GM10248 (cell line): Measurements from ENCODE around the gene SIDT1.

Experiments
- CTCF ChIA-PET: fragments of 300-600 bp; sonication (Branson Sonifier 250); formaldehyde crosslinking; extraction: SDS; loops from one replicate; lab custom pipeline; 2021; ENCODE audit warnings: antibody characterized with exemption; lab: Yijun Ruan, JAX
- POLR2A ChIA-PET: fragments of 350-650 bp; sonication (Branson Sonifier 250); formaldehyde crosslinking; extraction: SDS; loops from one replicate; lab custom pipeline; 2020; ENCODE audit warnings: antibody characterized with exemption; lab: Yijun Ruan, JAX
- DNase-seq: peaks from one replicate; pipeline ENCODE4 v3.0.0; 2012; ENCODE audit errors: extremely low spot score
- CTCF ChIP-seq: IDR thresholded peaks from 2 replicates; pipeline ENCODE4 v1.5.1; 2012; ENCODE audit warnings: mild to moderate bottlenecking, low read depth; ENCODE audit errors: extremely low read depth, missing control alignments, control extremely low read depth

Gene SIDT1

GRCh38 chr3:113516115-113516505 lies 16.2 kb upstream of the SIDT1 start:
- no peak for DNase-seq
- ChIA-PET CTCF (interaction anchor here (0.9 to 6.4 kb wide), 9 partner anchors 15 to 229 kb away, joined by 3 to 41 read pairs (median 8); no protein-coding TSS in a partner anchor), POLR2A (interaction anchor here (0.6 to 1.0 kb wide), 3 partner anchors 14 to 515 kb away, joined by 3 to 5 read pairs (median 3); no protein-coding TSS in a partner anchor)
- TF ChIP-seq CTCF: no peak

GRCh38 chr3:113521981-113522380 lies 10.4 kb upstream of the SIDT1 start:
- POLR2A ChIA-PET: no interaction called here
- CTCF ChIA-PET: interaction anchor here (1.6 kb wide), 1 partner anchor 27 kb away, joined by 4 read pairs; no protein-coding TSS in a partner anchor
- no peak for DNase-seq
- TF ChIP-seq CTCF: no peak

GRCh38 chr3:113523241-113523640 lies 9.1 kb upstream of the SIDT1 start:
- POLR2A ChIA-PET: no interaction called here
- no peak for DNase-seq
- TF ChIP-seq CTCF: no peak
- CTCF ChIA-PET: interaction anchor here (0.8 to 1.6 kb wide), 4 partner anchors 10 to 54 kb away, joined by 3 to 4 read pairs (median 3); no protein-coding TSS in a partner anchor

- peak; percentile 50 for DNase-seq
- ChIA-PET CTCF (interaction anchor here (1.0 to 1.2 kb wide), 2 partner anchors 10 to 16 kb away, joined by 3 read pairs; no protein-coding TSS in a partner anchor), POLR2A (no interaction called here)
- TF ChIP-seq CTCF: peak; percentile 36
These were observed 561 bp downstream of the SIDT1 start for GRCh38 chr3:113532698-113533533.

GRCh38 chr3:113533534-113533892 lies 1.2 kb downstream of the SIDT1 start:
- TF ChIP-seq CTCF: no peak
- ChIA-PET CTCF (interaction anchor here (1.0 to 1.3 kb wide), 3 partner anchors 11 to 40 kb away, joined by 3 read pairs; no protein-coding TSS in a partner anchor), POLR2A (no interaction called here)
- DNase-seq: peak; percentile 43

- no peak for DNase-seq
- POLR2A ChIA-PET: no interaction called here
- CTCF ChIA-PET: interaction anchor here (0.9 to 1.4 kb wide), 4 partner anchors 12 to 41 kb away, joined by 3 to 4 read pairs (median 3); no protein-coding TSS in a partner anchor
- no peak for TF ChIP-seq CTCF
These were observed 2.0 kb downstream of the SIDT1 start for GRCh38 chr3:113534365-113534764.
